Ovary (tissue), 9 donors: ENCODE data around the gene SHISA4. TPM values are rescaled to one million over a fixed set of nuclear protein-coding genes. Genes with fewer than 3 reads are reported as not detected.

ENCODE experiments used
- DNase-seq, 5 donors: peaks; one replicate each; pipeline ENCODE4 v3.0.0-alpha.2; 2019 to 2020
- H3K27ac ChIP-seq, 2 donors: fragments of 200-600 bp; one replicate each; pipeline versions ENCODE4 v1.5.1 to v1.8.0; 2019 to 2022
- H3K27me3 ChIP-seq: fragments of 200-600 bp; one replicate; pipeline ENCODE4 v1.8.0; 2022
- H3K36me3 ChIP-seq: fragments of 200-600 bp; sonication (generic); one replicate; pipeline ENCODE4 v1.5.1; 2019
- H3K4me1 ChIP-seq: one replicate; pipeline ENCODE4 v1.8.1; 2013; ENCODE audit warnings: mild to moderate bottlenecking, moderate library complexity; ENCODE audit not compliant: insufficient read depth
- H3K4me3 ChIP-seq: fragments of 200-600 bp; sonication (generic); one replicate; pipeline ENCODE4 v1.5.1; 2017
- H3K9me3 ChIP-seq, 2 donors: fragments of 200-600 bp in 1 of 2; sonication (generic) in 1 of 2; one replicate each; pipeline versions ENCODE4 v1.5.1 to v1.8.1; 2013 to 2019; ENCODE audit warnings: mild to moderate bottlenecking in 1 of 2, moderate library complexity in 1 of 2
- EP300 ChIP-seq: sonication (generic); formaldehyde crosslinking; IDR thresholded peaks from one replicate; pipeline ENCODE4 v1.6.1; 2017; ENCODE audit warnings: antibody characterized with exemption
- POLR2A ChIP-seq: fragments of 450-650 bp; IDR thresholded peaks from one replicate; pipeline ENCODE4 v1.6.1; 2017; ENCODE audit warnings: antibody characterized with exemption, mild to moderate bottlenecking, moderate library complexity
- WGBS, 3 donors: extraction: QIAGEN DNeasy Blood & Tissue Kit in 1 of 3; methylation state at CpG; one replicate each; pipeline versions ENCODE4 v1.1.5 to v1.1.7; 2013 to 2017; 5-methylcytosine and 5-hydroxymethylcytosine counted together
- intact Hi-C, 4 donors: fragments of 100-400 bp; cut with DNase I; formaldehyde crosslinking; loops; one replicate each; pipeline versions ENCODE4 v1.11.0 to v1.15.1; 2022 to 2023
- polyA plus RNA-seq, 2 donors: library from polyadenylated mRNA; stranded (reverse); fragments of 200-250 nt in 1 of 2; fragments of 350-450 nt in 1 of 2; fragmentation: Illumina TruSeq in 1 of 2; extraction: RNeasy Lipid Tissue Mini Kit (QIAGEN cat#74804) in 1 of 2; gene quantifications; one replicate each; pipeline ENCODE4 v1.2.3, GENCODE V29; 2013 to 2014
- total RNA-seq, 7 donors: library from RNA; depleted of rRNA in 2 of 7; stranded (reverse); fragments of >200 nt in 2 of 7; fragmentation: NEBNext Ultra II Directional in 3 of 7; extraction: Animal tissue kit (Norgen Biotek cat#: 25700) in 3 of 7; gene quantifications; one replicate each; pipeline versions ENCODE4 v1.1.0 to v1.2.4, GENCODE V29; 2016 to 2023
- TF ChIP-seq, protein P1 (sequence below), 3 donors: fragments of 450-650 bp in 2 of 3; fragments of 200-600 bp in 1 of 3; IDR thresholded peaks; one replicate each; pipeline versions ENCODE4 v1.5.1 to v1.8.0; 2016 to 2022; ENCODE audit warnings: antibody characterized with exemption in 3 of 3, mild to moderate bottlenecking in 1 of 3
- donor health status: DM: no; HTN: no; CAD: no; lungs with moderate emphysema.
- donor health status: DM: no; HTN: no; CAD: no.
- donor health status: Bipolar disorder and iron deficiency.
- donor health status: DM: yes; HTN: yes; CAD: no.
- donor health status: DM: no; HTN: no; CAD: no.
- donor health status: DM: yes; HTN: yes; CAD: no.

The SHISA4 gene
- total and polyA plus RNA-seq, 9 donors, result 11.3 to 37.9 (median 26.4) TPM

DNA sequence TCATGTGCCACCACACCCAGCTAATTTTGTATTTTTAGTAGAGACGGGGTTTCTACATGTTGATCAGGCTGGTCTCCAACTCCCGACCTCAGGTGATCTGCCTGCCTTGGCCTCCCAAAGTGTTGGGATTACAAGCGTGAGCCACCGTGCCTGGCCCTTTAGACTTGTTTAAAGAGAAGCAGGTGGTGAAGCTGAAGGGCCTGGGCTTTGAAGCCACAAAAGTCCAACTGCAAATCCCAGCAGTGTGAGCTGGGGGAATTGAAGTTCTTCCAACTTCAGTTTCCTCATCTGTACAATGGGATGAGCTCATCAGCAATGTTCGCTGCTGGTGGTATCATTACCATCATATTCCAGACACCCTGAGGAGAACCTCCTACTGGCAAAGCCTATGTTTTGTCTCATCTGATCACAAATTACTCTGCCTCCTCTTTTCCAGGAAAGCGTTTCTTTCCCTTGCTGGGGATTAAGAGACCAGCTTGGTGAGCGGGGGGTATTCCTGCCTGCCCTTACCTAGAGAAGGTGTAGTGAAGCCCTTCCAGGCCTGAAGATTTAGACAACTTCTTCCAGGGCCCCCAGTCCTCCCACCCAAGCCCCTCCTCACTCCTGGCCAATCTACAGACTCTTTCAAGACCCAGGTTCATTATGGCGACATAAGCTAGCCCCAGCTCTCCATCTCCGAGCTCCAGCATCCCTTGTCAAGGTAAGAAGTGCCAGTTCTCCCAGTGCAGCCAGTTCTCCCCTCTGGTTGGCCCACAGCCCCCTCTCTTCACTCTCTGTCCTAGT is 2.4 kb upstream of the SHISA4 start:
- Histone ChIP-seq H3K9me3 (no peaks in the 10 kb centered on the region), H3K27ac (no peak overlapping the region), H3K4me1 (peaks cover 25% of the 10 kb centered on the region), H3K36me3 (no peaks in the 10 kb centered on the region), H3K4me3 (no peak overlapping the region), H3K27me3 (no peaks in the 10 kb centered on the region)
- WGBS, 3 donors, result 82 to 87% (median 82%) methylated on average over 9 of the region's 9 CpGs
- intact Hi-C loops, result loop anchor here in 1 of 4 donors (5.0 kb wide), 1 partner anchor 1266 kb away; no protein-coding TSS in a partner anchor
- DNase-seq, result peak in 1 of 5 donors; percentile 14
- TF ChIP-seq POLR2A, result no peak
- TF ChIP-seq, protein P1, sequence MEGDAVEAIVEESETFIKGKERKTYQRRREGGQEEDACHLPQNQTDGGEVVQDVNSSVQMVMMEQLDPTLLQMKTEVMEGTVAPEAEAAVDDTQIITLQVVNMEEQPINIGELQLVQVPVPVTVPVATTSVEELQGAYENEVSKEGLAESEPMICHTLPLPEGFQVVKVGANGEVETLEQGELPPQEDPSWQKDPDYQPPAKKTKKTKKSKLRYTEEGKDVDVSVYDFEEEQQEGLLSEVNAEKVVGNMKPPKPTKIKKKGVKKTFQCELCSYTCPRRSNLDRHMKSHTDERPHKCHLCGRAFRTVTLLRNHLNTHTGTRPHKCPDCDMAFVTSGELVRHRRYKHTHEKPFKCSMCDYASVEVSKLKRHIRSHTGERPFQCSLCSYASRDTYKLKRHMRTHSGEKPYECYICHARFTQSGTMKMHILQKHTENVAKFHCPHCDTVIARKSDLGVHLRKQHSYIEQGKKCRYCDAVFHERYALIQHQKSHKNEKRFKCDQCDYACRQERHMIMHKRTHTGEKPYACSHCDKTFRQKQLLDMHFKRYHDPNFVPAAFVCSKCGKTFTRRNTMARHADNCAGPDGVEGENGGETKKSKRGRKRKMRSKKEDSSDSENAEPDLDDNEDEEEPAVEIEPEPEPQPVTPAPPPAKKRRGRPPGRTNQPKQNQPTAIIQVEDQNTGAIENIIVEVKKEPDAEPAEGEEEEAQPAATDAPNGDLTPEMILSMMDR (IDR thresholded peaks at IDR 0.05), result no peak
- TF ChIP-seq EP300, result no peak

DNA sequence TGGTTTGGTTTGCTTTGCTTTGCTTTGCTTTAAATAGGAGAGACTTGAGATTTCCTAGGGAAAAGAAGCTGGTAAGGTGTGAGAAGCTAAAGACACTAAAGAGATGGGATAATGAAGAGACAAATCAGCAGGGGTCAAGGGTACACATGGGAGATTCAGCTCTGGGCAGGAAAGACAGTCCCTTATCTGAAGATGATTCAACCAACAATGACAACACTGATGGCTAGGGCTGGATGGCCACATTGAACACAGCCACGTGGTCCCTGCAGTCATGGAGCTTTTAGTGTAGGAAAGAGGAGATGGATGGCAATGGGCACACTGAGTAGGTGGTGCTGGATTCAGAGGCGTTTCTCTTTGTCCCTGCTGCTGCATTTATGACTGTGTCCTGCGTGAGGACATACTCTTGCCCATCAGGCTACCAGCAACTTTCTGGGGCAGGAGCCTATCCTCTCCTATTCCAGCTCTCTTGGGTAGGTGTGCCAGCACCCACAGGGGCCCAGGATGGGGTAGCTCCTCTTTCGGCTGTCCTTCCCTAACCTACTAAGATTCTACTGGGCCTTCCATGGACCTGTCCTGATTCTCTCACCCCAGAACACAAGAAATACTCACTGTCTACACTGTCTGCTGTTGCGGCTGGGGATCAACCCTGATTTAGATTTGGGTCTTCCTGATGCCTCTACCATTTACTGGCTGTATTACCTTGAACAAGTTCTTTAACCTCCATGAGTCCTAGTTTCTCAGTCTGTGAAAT is 1.4 kb upstream of the SHISA4 start:
- Histone ChIP-seq H3K4me1 (peaks cover 25% of the 10 kb centered on the region), H3K27me3 (no peaks in the 10 kb centered on the region), H3K4me3 (no peak overlapping the region), H3K9me3 (no peaks in the 10 kb centered on the region), H3K27ac (no peak overlapping the region), H3K36me3 (no peaks in the 10 kb centered on the region)
- intact Hi-C loops, result loop anchor here in 1 of 4 donors (5.0 kb wide), 1 partner anchor 1265 kb away; no protein-coding TSS in a partner anchor
- TF ChIP-seq EP300, result no peak
- WGBS, 3 donors, result 79 to 87% (median 82%) methylated on average over 5 of the region's 5 CpGs
- DNase-seq, result peak in 1 of 5 donors; percentile 8

DNA sequence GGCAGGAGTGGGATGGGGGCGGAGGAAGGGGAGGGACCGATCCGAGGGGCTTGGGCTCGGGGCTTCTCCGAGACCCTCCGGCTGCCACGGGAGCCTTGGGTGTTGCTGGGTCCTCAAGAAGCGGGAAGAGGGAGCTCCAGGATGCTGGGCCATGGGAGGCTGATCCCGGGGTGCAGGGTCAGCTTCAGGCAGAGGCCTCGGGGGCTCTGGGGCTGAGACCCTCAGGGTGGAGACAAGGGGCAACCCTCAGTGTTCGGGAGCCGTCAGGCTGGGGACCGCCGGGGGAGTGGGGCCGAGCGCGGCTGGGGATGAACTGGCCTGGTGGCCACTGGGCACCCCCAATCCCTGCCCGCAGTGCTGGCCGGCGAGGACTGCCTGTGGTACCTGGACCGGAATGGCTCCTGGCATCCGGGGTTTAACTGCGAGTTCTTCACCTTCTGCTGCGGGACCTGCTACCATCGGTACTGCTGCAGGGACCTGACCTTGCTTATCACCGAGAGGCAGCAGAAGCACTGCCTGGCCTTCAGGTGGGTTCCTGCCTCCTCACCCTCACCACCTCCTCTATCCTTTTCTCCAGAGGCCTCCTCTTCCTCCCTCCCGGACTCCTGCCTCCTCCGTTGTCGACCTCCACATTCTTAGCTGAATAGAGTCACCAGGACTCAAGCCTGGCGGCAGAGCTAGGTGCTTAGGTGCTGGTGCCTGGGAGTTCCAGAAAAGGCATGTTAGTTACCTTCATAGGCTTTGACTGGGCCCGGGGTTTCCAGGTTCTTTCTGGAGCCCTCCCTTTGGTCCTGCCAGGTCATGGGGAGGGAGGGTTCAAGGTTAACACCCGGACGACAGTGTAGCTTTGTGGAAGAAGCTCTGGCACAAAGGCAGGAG is 631 bp downstream of the SHISA4 start:
- DNase-seq, result peak in 3 of 5 donors; percentile 16 to 44 (median 28)
- TF ChIP-seq POLR2A (no peak), EP300 (no peak)
- TF ChIP-seq, protein P1 (IDR thresholded peaks at IDR 0.05), result no peak
- Histone ChIP-seq H3K9me3 (no peaks in the 10 kb centered on the region), H3K27ac (peak overlapping the region; percentile 0 to 22), H3K27me3 (no peaks in the 10 kb centered on the region), H3K36me3 (no peaks in the 10 kb centered on the region), H3K4me3 (peak overlapping the region; percentile 57), H3K4me1 (peaks cover 21% of the 10 kb centered on the region)
- intact Hi-C loops, result loop anchor here in 1 of 4 donors (5.0 kb wide), 1 partner anchor 1263 kb away; no protein-coding TSS in a partner anchor
- WGBS, 3 donors, result 9 to 12% (median 9%) methylated on average over 23 to 33 of the region's 33 CpGs

DNA sequence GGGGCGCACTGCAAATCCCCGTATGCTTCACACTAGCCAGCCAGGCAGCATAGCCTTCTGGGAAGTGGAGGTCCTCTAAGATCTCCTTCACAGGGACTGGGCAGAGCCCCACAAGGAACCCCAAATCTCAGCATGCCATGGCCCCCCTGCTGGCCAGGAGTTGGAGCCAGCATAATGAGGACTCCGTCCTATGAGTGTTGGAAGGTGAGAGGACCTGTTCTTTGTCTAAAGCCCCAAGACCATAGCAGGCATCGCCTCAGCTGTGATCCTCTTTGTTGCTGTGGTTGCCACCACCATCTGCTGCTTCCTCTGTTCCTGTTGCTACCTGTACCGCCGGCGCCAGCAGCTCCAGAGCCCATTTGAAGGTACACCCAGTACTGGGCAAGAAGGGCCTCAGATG is 1.5 kb downstream of the SHISA4 start:
- TF ChIP-seq POLR2A (no peak), EP300 (no peak)
- TF ChIP-seq, protein P1 (IDR thresholded peaks at IDR 0.05), result no peak
- no peaks in the 10 kb centered on the region for H3K27me3 ChIP-seq
- H3K36me3 ChIP-seq, result no peaks in the 10 kb centered on the region
- H3K4me3 ChIP-seq, result no peak overlapping the region
- DNase-seq, result no peak
- intact Hi-C loops, result loop anchor here in 3 of 4 donors (5.0 to 10.0 kb wide), 4 partner anchors 67 to 245 kb away; partner anchors contain the start of genes GPR37L1 (in 1 of the 3) and TIMM17A (in 1 of the 3)
- H3K9me3 ChIP-seq, result no peaks in the 10 kb centered on the region
- peaks cover 16% of the 10 kb centered on the region for H3K4me1 ChIP-seq
- 90 to 93% (median 91%) methylated on average over 7 of the region's 7 CpGs for WGBS, 3 donors
- no peak overlapping the region for H3K27ac ChIP-seq
